Loucy (cell line): ENCODE data around the gene ADAM8.

Experiments used
- CTCF ChIP-seq: fragments of 200-600 bp; sonication (generic); conservative IDR thresholded peaks from 2 replicates; pipeline ENCODE4 v1.5.1; 2014; ENCODE audit warnings: mild to moderate bottlenecking, antibody characterized with exemption, low read length
- EZH2phosphoT487 ChIP-seq: fragments of 200-600 bp; IDR thresholded peaks from 2 replicates; pipeline ENCODE4 v1.6.1; 2018; ENCODE audit warnings: antibody characterized with exemption, mild to moderate bottlenecking, moderate library complexity, borderline replicate concordance

- no peak for TF ChIP-seq CTCF
- no peak for TF ChIP-seq EZH2phosphoT487
Measured at GRCh38 chr10:133258066-133258817, 18.4 kb downstream of the ADAM8 start.
